Testis (tissue), 3 donors: ENCODE data around the gene DNLZ. TPM values are rescaled to one million over a fixed set of nuclear protein-coding genes. Genes with fewer than 3 reads are reported as not detected.

ENCODE experiments used
- DNase-seq: peaks from one replicate; pipeline ENCODE4 v3.0.0-alpha.2; 2019
- H3K27ac ChIP-seq, 2 donors: fragments of 200-600 bp; sonication (generic); one replicate each; pipeline ENCODE4 v1.5.1; 2019
- H3K27me3 ChIP-seq: fragments of 200-600 bp; sonication (generic); one replicate; pipeline ENCODE4 v1.5.1; 2019
- H3K36me3 ChIP-seq: fragments of 200-600 bp; sonication (generic); one replicate; pipeline ENCODE4 v1.5.1; 2017; ENCODE audit warnings: low read depth; ENCODE audit errors: missing control alignments
- H3K4me1 ChIP-seq: fragments of 200-600 bp; sonication (generic); one replicate; pipeline ENCODE4 v1.5.1; 2019
- H3K4me3 ChIP-seq, 2 donors: fragments of 200-600 bp; sonication (generic); one replicate each; pipeline ENCODE4 v1.5.1; 2017 to 2019
- H3K9me3 ChIP-seq: fragments of 200-600 bp; sonication (generic); one replicate; pipeline ENCODE4 v1.5.1; 2017
- POLR2A ChIP-seq: fragments of 450-650 bp; IDR thresholded peaks from one replicate; pipeline ENCODE4 v1.6.1; 2017; ENCODE audit warnings: antibody characterized with exemption, mild to moderate bottlenecking, moderate library complexity
- WGBS, 2 donors: methylation state at CpG; one replicate each; pipeline ENCODE4 v1.1.5; 2018; 5-methylcytosine and 5-hydroxymethylcytosine counted together
- intact Hi-C: fragments of 100-400 bp; cut with DNase I; formaldehyde crosslinking; loops from one replicate; pipeline ENCODE4 v1.15.1; 2023; ENCODE audit warnings: low total_unique reads
- polyA plus RNA-seq: library from polyadenylated mRNA; stranded (reverse); fragments of 350-450 nt; fragmentation: Illumina TruSeq; extraction: RNeasy Lipid Tissue Mini Kit (QIAGEN cat#74804); gene quantifications from one replicate; pipeline ENCODE4 v1.2.3, GENCODE V29; 2014; ENCODE audit warnings: low read depth, low replicate concordance; ENCODE audit not compliant: insufficient read depth
- total RNA-seq, 2 donors: library from RNA; depleted of rRNA; stranded (reverse); fragments of >200 nt; gene quantifications; one replicate each; pipeline ENCODE4 v1.2.3, GENCODE V29; 2016
- TF ChIP-seq, protein P1 (sequence below), 3 experiments: fragments of 450-650 bp in 2 of 3; fragments of 200-600 bp in 1 of 3; sonication (generic) in 1 of 3; IDR thresholded peaks; one replicate each; pipeline ENCODE4 v1.5.1; 2016 to 2019; ENCODE audit warnings: antibody characterized with exemption in 3 of 3, mild to moderate bottlenecking in 2 of 3, moderate library complexity in 1 of 3

The DNLZ gene
- total and polyA plus RNA-seq, 3 donors from 2014 or later, result 14.0 to 51.1 (median 48.2) TPM

DNA sequence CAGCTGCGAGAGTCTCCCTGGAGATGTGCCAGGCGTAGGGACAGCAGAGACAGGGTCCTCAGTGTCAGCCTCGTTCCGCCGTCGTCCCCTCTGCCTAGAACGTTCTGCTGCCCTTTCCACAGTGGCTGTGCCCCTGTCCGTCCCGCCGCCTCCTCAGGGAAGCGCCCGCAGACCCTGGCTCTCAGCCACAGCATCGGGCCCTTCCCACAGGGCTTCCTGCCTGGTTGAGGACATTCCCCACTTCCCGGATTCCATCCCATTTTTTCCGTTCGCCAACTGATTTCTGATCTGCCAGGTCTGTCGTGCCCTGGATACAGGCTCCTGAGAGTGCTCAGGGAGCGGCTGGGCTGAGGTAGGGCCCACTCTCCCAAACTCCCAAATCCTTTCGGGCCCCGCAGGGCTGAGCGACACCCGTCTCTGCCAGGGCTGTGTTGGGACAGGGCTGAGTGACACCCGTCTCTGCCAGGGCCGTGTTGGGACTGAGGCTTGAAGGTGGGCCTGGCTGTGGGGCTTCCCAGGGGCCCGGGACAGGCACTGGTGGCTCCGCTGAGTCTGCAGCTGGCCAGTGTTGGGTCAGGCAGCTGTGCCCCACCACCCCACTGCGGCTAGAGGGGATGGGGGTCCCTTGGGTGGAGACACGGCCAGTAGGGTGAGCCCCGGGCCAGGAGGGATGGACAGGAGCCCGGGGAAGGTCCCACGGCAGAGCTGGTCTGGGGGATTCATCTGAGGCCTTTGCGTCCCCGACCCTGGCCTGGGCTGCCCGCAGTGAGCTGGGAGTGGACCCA, 15.9 kb downstream of the DNLZ start:
- DNase-seq, result no peak
- H3K9me3 ChIP-seq, result no peaks in the 10 kb centered on the region
- no peak overlapping the region for H3K27ac ChIP-seq
- no peaks in the 10 kb centered on the region for H3K36me3 ChIP-seq
- H3K27me3 ChIP-seq, result no peaks in the 10 kb centered on the region
- 85 to 89% methylated on average over 28 to 34 of the region's 34 CpGs for WGBS, 2 donors
- H3K4me3 ChIP-seq, result no peak overlapping the region
- H3K4me1 ChIP-seq, result peaks cover 26% of the 10 kb centered on the region
- intact Hi-C loops, result no loop called here
- no peak for TF ChIP-seq POLR2A
- TF ChIP-seq, protein P1, sequence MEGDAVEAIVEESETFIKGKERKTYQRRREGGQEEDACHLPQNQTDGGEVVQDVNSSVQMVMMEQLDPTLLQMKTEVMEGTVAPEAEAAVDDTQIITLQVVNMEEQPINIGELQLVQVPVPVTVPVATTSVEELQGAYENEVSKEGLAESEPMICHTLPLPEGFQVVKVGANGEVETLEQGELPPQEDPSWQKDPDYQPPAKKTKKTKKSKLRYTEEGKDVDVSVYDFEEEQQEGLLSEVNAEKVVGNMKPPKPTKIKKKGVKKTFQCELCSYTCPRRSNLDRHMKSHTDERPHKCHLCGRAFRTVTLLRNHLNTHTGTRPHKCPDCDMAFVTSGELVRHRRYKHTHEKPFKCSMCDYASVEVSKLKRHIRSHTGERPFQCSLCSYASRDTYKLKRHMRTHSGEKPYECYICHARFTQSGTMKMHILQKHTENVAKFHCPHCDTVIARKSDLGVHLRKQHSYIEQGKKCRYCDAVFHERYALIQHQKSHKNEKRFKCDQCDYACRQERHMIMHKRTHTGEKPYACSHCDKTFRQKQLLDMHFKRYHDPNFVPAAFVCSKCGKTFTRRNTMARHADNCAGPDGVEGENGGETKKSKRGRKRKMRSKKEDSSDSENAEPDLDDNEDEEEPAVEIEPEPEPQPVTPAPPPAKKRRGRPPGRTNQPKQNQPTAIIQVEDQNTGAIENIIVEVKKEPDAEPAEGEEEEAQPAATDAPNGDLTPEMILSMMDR (IDR thresholded peaks at IDR 0.05), result no peak

DNA sequence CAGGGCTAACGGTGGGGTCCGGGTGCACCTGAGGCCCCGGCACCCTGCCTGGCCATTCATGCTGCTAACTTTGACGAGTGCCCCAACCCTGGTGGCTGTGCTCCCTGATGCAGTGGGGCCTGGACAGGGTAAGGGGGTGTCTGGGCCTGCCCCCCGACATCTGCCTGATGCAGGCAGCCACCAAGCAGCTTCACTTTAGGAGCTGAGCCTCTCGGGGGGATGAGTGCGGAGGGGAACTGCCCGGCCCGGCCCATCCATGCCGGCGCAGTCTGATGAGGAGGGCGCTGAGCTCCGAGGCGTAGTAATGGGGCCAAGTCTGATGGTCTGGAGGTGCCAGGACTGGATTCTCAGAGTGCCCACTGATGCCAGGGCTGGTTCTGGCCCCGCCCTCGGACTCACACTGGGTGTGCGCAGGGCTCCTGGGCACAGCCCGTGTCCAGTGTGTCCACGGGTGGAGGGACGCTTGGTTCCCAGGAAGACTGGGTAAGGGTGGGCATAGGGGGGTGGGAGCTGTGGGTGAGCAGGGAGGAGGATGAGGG, 16.5 kb downstream of the DNLZ start:
- peak overlapping the region in 1 of 2 donors; percentile 29 for H3K27ac ChIP-seq

DNA sequence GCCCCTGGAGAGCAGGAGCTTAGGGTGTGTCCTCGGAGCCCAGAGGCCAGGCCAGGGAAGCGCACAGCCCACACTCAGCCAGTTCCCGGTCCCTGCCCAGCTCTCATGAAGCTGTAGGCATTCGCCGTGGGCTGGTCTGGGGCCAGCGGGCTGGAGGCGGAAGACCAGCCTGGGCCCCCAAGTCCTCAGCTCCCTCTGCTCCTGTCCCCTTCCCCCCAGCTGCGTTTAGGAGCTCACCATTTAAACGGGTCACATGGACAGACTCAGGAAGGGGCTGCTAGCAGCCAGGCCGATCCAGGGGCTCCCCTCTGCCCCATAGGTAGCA, 17.4 kb downstream of the DNLZ start:
- no peaks in the 10 kb centered on the region for H3K27me3 ChIP-seq
- TF ChIP-seq, protein P1 (IDR thresholded peaks at IDR 0.05), result peak in 1 of 3 experiments; percentile 7
- TF ChIP-seq POLR2A, result no peak
- no peak overlapping the region for H3K4me3 ChIP-seq
- intact Hi-C loops, result no loop called here
- H3K36me3 ChIP-seq, result no peaks in the 10 kb centered on the region
- WGBS, 2 donors, result 58 to 70% methylated on average over 8 of the region's 10 CpGs
- no peak for DNase-seq
- H3K27ac ChIP-seq, result peak overlapping the region; percentile 25 to 29
- H3K9me3 ChIP-seq, result no peaks in the 10 kb centered on the region
- peaks cover 41% of the 10 kb centered on the region for H3K4me1 ChIP-seq

More for the DNA sequence above, 16.5 kb downstream of the DNLZ start:
- TF ChIP-seq POLR2A, result no peak
- TF ChIP-seq, protein P1 (IDR thresholded peaks at IDR 0.05), result no peak
- intact Hi-C loops, result no loop called here
- Histone ChIP-seq H3K4me3 (no peak overlapping the region), H3K27me3 (no peaks in the 10 kb centered on the region), H3K9me3 (no peaks in the 10 kb centered on the region), H3K4me1 (peaks cover 33% of the 10 kb centered on the region), H3K36me3 (no peaks in the 10 kb centered on the region)
- no peak for DNase-seq
- 90 to 100% methylated on average over 2 to 20 of the region's 20 CpGs for WGBS, 2 donors

DNA sequence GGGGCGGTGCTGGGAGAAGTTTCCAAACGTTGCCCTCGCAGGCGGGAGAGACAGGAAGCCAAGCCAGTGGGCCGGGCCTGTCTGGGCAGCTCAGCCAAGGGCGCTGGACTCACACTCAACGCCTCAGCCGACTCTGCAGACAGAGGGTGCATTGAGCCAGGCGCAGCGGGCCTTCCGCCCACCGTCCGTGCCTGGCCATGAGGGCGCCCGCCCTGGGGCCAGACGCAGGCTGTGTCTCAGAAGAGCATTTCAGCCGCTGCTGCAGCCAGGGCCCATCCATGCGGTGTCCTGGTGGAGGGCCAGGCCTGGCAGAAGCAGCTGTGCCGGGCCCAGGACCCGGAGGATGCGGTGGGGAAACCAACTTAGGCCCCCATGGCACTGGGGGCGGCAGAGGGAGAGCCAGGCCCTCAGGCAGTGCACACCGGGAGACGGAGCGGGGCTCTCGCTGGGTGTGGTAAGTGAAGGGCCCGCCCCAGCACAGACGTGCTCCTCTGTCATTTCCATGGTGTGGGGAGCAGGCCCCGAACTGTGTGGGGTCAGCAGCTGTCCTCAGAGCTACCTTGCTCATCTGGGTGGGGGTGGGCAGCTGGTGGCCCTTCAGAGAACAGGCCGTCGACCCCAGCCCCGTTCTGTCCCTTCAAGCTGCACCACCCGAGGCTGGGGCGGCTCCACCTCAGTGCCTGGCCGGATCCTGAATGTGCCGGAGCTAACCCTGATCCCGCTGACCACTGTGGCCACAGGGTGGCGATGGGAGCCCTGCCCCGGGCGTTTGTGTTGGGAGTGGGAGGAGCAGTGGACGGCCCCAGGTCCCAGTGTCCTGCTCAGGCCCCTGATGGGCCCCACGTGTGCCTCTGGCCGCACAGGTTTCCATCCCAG, 18.0 kb downstream of the DNLZ start:
- Histone ChIP-seq H3K27ac (peak overlapping the region; percentile 25 to 29), H3K36me3 (no peaks in the 10 kb centered on the region), H3K4me3 (no peak overlapping the region), H3K9me3 (no peaks in the 10 kb centered on the region), H3K4me1 (peaks cover 47% of the 10 kb centered on the region), H3K27me3 (no peaks in the 10 kb centered on the region)
- TF ChIP-seq, protein P1 (IDR thresholded peaks at IDR 0.05), result peak; percentile 19 to 57 (median 30)
- TF ChIP-seq POLR2A, result no peak
- peak; percentile 78 for DNase-seq
- intact Hi-C loops, result no loop called here
- 51 to 65% methylated on average over 15 to 41 of the region's 43 CpGs for WGBS, 2 donors
